B cell (primary cell): Measurements from ENCODE around the gene ANTXR1. TPM values are rescaled to one million over a fixed set of nuclear protein-coding genes. Genes with fewer than 3 reads are reported as not detected.

Experiments used
- ATAC-seq: fragments of 200-7000 bp; cut with Tn5 transposase; one replicate; pipeline ENCODE4 v1.10.0; 2021; ENCODE audit warnings: low read depth, mild to moderate bottlenecking, moderate number of reproducible peaks, moderate library complexity
- CTCF ChIA-PET: fragments of 350-600 bp; sonication (Branson Sonifier 250); formaldehyde crosslinking; loops from one replicate; lab custom pipeline; 2021; ENCODE audit warnings: antibody characterized with exemption, inconsistent platforms; lab: Charles Lee
- POLR2A ChIA-PET: fragments of 350-600 bp; sonication (Branson Sonifier 250); formaldehyde crosslinking; loops from one replicate; lab custom pipeline; 2021; ENCODE audit warnings: antibody characterized with exemption; lab: Charles Lee
- DNase-seq: peaks from one replicate; pipeline ENCODE4 v3.0.0; 2013
- H2AFZ ChIP-seq: 2 replicates; pipeline ENCODE4 v1.6.1; 2012; ENCODE audit warnings: mild to moderate bottlenecking, low read depth, low read length; ENCODE audit not compliant: insufficient read depth, poor library complexity, severe bottlenecking
- H3K27ac ChIP-seq, 2 donors: 1 replicate in 1 of 2; 2 replicates in 1 of 2; pipeline ENCODE4 v1.5.1; 2012 to 2013; ENCODE audit warnings: low read length in 2 of 2, mild to moderate bottlenecking in 2 of 2, moderate library complexity in 1 of 2
- H3K27me3 ChIP-seq, 4 experiments: fragments of 200-600 bp in 1 of 4; sonication (generic) in 1 of 4; replicated peaks in 1 of 4; 1 replicate in 2 of 4; 2 replicates in 2 of 4; pipeline versions ENCODE4 v1.6.1 to v1.7.0; 2013 to 2016; ENCODE audit warnings: low read length in 3 of 4, mild to moderate bottlenecking in 2 of 4, mixed read lengths in 1 of 4, moderate library complexity in 1 of 4; ENCODE audit not compliant: insufficient read depth in 4 of 4, control insufficient read depth in 3 of 4; ENCODE audit errors: control extremely low read depth in 1 of 4
- H3K36me3 ChIP-seq, 2 experiments: replicated peaks in 1 of 2; 1 replicate in 1 of 2; 2 replicates in 1 of 2; pipeline versions ENCODE4 v1.6.1 to v1.7.1; 2013; ENCODE audit warnings: low read length in 1 of 2; ENCODE audit not compliant: insufficient read depth in 2 of 2, control insufficient read depth in 1 of 2; ENCODE audit errors: control extremely low read depth in 1 of 2, extremely low read depth in 1 of 2
- H3K4me1 ChIP-seq, 2 donors: fragments of 200-600 bp in 1 of 2; sonication (generic) in 1 of 2; 1 replicate in 1 of 2; 2 replicates in 1 of 2; pipeline versions ENCODE4 v1.5.1 to v1.6.1; 2013 to 2017; ENCODE audit warnings: low read length in 2 of 2; ENCODE audit not compliant: control insufficient read depth in 2 of 2, insufficient read depth in 2 of 2
- H3K4me2 ChIP-seq: replicated peaks from 2 replicates; pipeline ENCODE3; 2012; ENCODE audit warnings: mild to moderate bottlenecking, low read depth, low read length; ENCODE audit not compliant: poor library complexity, severe bottlenecking
- H3K4me3 ChIP-seq, 5 experiments: fragments of 200-600 bp in 1 of 5; sonication (generic) in 1 of 5; 1 replicate in 3 of 5; 2 replicates in 2 of 5; pipeline versions ENCODE4 v1.5.1 to v1.7.0; 2011 to 2016; ENCODE audit warnings: low read length in 4 of 5, mild to moderate bottlenecking in 4 of 5, low read depth in 2 of 5, control low read depth in 1 of 5, moderate library complexity in 1 of 5; ENCODE audit not compliant: insufficient read depth in 1 of 5; ENCODE audit errors: control extremely low read depth in 1 of 5, extremely low read depth in 1 of 5
- H3K79me2 ChIP-seq: fragments of 200-600 bp; sonication (generic); one replicate; pipeline ENCODE4 v1.6.0; 2016; ENCODE audit warnings: low read length; ENCODE audit not compliant: control insufficient read depth, insufficient read depth
- H3K9ac ChIP-seq: fragments of 200-600 bp; sonication (generic); 2 replicates; pipeline ENCODE4 v1.6.1; 2017; ENCODE audit warnings: mild to moderate bottlenecking, low read length, moderate library complexity
- H3K9me3 ChIP-seq, 3 donors: one replicate each; pipeline versions ENCODE4 v1.6.1 to v1.7.1; 2013; ENCODE audit warnings: low read length in 2 of 3; ENCODE audit not compliant: control insufficient read depth in 2 of 3, insufficient read depth in 1 of 3; ENCODE audit errors: control extremely low read depth in 1 of 3
- H4K20me1 ChIP-seq: 2 replicates; pipeline ENCODE4 v1.6.0; 2012; ENCODE audit warnings: mild to moderate bottlenecking, low read length; ENCODE audit not compliant: insufficient read depth, control insufficient read depth, poor library complexity, severe bottlenecking
- H3K27ac Mint-ChIP-seq: one replicate; pipeline ENCODE4 v1.8.0; 2021; ENCODE audit warnings: mixed read lengths
- H3K27me3 Mint-ChIP-seq: one replicate; pipeline ENCODE4 v1.8.0; 2021; ENCODE audit warnings: mixed read lengths
- H3K4me1 Mint-ChIP-seq: one replicate; pipeline ENCODE4 v1.8.0; 2021; ENCODE audit warnings: mixed read lengths
- H3K4me3 Mint-ChIP-seq: one replicate; pipeline ENCODE4 v1.8.0; 2021; ENCODE audit warnings: mixed read lengths
- H3K9me3 Mint-ChIP-seq: one replicate; pipeline ENCODE4 v1.8.0; 2022; ENCODE audit warnings: mixed read lengths; ENCODE audit not compliant: insufficient read depth
- CTCF ChIP-seq: fragments of 200-600 bp; IDR thresholded peaks from one replicate; pipeline ENCODE4 v1.8.0; 2022; ENCODE audit warnings: antibody characterized with exemption, mild to moderate bottlenecking
- EZH2 ChIP-seq: IDR thresholded peaks from 2 replicates; pipeline ENCODE4 v1.6.1; 2012; ENCODE audit warnings: borderline replicate concordance, low read depth, mild to moderate bottlenecking, moderate library complexity, low read length; ENCODE audit not compliant: insufficient read depth, poor library complexity, severe bottlenecking
- WGBS: methylation state at CpG from one replicate; pipeline ENCODE4 v1.1.5; 2013; ENCODE audit warnings: missing lambda C conversion rate; ENCODE audit not compliant: insufficient coverage; 5-methylcytosine and 5-hydroxymethylcytosine counted together
- intact Hi-C: fragments of 100-400 bp; cut with micrococcal nuclease; formaldehyde crosslinking; loops from one replicate; pipeline ENCODE4 v1.10.0; 2022
- polyA plus RNA-seq: library from polyadenylated mRNA; depleted of rRNA; stranded (reverse); fragments of >200 nt; gene quantifications from 2 replicates; pipeline ENCODE4 v1.2.3, GENCODE V29; 2012
- total RNA-seq, 2 donors: library from RNA; stranded (reverse); fragments of 120-200 nt in 1 of 2; gene quantifications; 1 replicate in 1 of 2; 2 replicates in 1 of 2; pipeline versions ENCODE4 v1.2.3 to v1.2.4, GENCODE V29; 2013 to 2022

Gene ANTXR1
- total and polyA plus RNA-seq, 2 donors (not counting 1 experiment from before 2014, with no cell fraction given) = not detected

- no peaks in the 10 kb centered on the region for H3K79me2 ChIP-seq
- H3K4me3 Mint-ChIP-seq = no peak overlapping the region
- H3K9ac ChIP-seq = no peak overlapping the region
- ATAC-seq = no peak
- peaks cover 15% of the 10 kb centered on the region for H3K9me3 Mint-ChIP-seq
- no peak overlapping the region for H2AFZ ChIP-seq
- intact Hi-C loops = no loop called here
- POLR2A ChIA-PET = no interaction called here
- H3K4me1 ChIP-seq = no peaks in the 10 kb centered on the region
- CTCF ChIA-PET = no interaction called here
- H3K4me1 Mint-ChIP-seq = no peaks in the 10 kb centered on the region
- no peaks in the 10 kb centered on the region for H4K20me1 ChIP-seq
- peaks cover 34% of the 10 kb centered on the region for H3K27me3 Mint-ChIP-seq
- TF ChIP-seq CTCF (no peak), EZH2 (no peak)
- H3K27ac ChIP-seq = no peak overlapping the region
- no peaks in the 10 kb centered on the region for H3K36me3 ChIP-seq
- H3K27ac Mint-ChIP-seq = no peak overlapping the region
- peaks cover 4 to 19% (median 6%) of the 10 kb centered on the region in 3 donors for H3K9me3 ChIP-seq
- H3K4me3 ChIP-seq = no peak overlapping the region
- H3K27me3 ChIP-seq = peaks cover 0 to 3% (median 0%) of the 10 kb centered on the region in 4 experiments
- no peak for DNase-seq
- H3K4me2 ChIP-seq = no peak overlapping the region
Observed at GRCh38 chr2:69260666-69261065, 247.7 kb downstream of the ANTXR1 start.

DNA sequence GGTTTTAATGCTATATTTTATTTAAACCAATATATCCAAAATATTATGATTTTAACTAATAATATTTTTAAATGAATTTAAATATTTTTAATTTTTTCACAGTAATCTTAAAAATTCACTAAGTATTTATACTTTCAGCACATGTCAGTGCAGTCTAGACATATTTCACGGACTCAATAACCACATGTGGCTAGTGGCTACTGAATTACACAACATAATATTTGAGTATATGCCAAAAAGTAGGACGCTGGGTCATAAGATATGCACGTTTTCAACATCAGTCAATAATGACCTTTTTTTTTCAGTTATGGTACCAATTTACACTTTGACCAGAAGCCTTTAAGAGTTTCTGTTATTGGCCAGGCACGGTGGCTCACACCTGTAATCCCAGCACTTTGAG is 256.4 kb downstream of the ANTXR1 start:
- intact Hi-C loops = no loop called here
- H3K4me1 ChIP-seq = no peaks in the 10 kb centered on the region

More for the DNA sequence above, 256.4 kb downstream of the ANTXR1 start:
- ChIA-PET POLR2A (no interaction called here), CTCF (no interaction called here)
- no peak for TF ChIP-seq EZH2
- TF ChIP-seq CTCF = no peak
- H2AFZ ChIP-seq = no peak overlapping the region
- no peak overlapping the region for H3K9ac ChIP-seq
- Mint-ChIP-seq H3K27me3 (peaks cover 47% of the 10 kb centered on the region), H3K4me3 (no peak overlapping the region), H3K9me3 (no peaks in the 10 kb centered on the region), H3K4me1 (no peaks in the 10 kb centered on the region), H3K27ac (no peak overlapping the region)
- no CpG with 5 or more reads among the region's 4 CpGs for WGBS
- no peak for ATAC-seq
- no peaks in the 10 kb centered on the region for H3K36me3 ChIP-seq
- no peak overlapping the region for H3K27ac ChIP-seq
- H3K4me3 ChIP-seq = no peak overlapping the region
- H3K27me3 ChIP-seq = peaks cover 0 to 7% (median 1%) of the 10 kb centered on the region in 4 experiments
- H3K4me2 ChIP-seq = no peak overlapping the region
- no peaks in the 10 kb centered on the region for H3K79me2 ChIP-seq
- H4K20me1 ChIP-seq = no peaks in the 10 kb centered on the region
- DNase-seq = no peak
- H3K9me3 ChIP-seq = no peaks in the 10 kb centered on the region
